Adrenal gland (tissue), 12 donors: ENCODE measurements around the gene TEAD1. TPM values are rescaled to one million over a fixed set of nuclear protein-coding genes. Genes with fewer than 3 reads are reported as not detected.

ENCODE experiments used
- DNase-seq, 7 donors: peaks; one replicate each; pipeline ENCODE4 v3.0.0-alpha.2; 2019 to 2020
- H3K27ac ChIP-seq, 5 donors: fragments of 200-600 bp; sonication (generic) in 4 of 5; 1 replicate in 3 of 5; 2 replicates in 2 of 5; pipeline versions ENCODE4 v1.5.1 to v1.8.0; 2016 to 2020; ENCODE audit warnings: mild to moderate bottlenecking in 1 of 5
- H3K27me3 ChIP-seq: fragments of 200-600 bp; 2 replicates; pipeline ENCODE4 v1.8.0; 2021
- H3K36me3 ChIP-seq, 2 donors: fragments of 200-600 bp; replicated peaks in 1 of 2; 1 replicate in 1 of 2; 2 replicates in 1 of 2; pipeline versions ENCODE4 v1.5.1 to v1.8.0; 2018 to 2022
- H3K4me1 ChIP-seq, 2 donors: fragments of 200-600 bp; replicated peaks in 1 of 2; 1 replicate in 1 of 2; 2 replicates in 1 of 2; pipeline versions ENCODE4 v1.5.1 to v1.8.0; 2018 to 2021
- H3K4me3 ChIP-seq, 4 donors: fragments of 200-600 bp; sonication (generic) in 3 of 4; one replicate each; pipeline ENCODE4 v1.5.1; 2016 to 2018
- H3K9me3 ChIP-seq, 3 donors: fragments of 200-600 bp; sonication (generic) in 1 of 3; replicated peaks in 1 of 3; 1 replicate in 2 of 3; 2 replicates in 1 of 3; pipeline versions ENCODE4 v1.5.1 to v1.8.0; 2016 to 2021
- POLR2A ChIP-seq, 2 donors: fragments of 450-650 bp; IDR thresholded peaks; one replicate each; pipeline ENCODE4 v1.6.1; 2017; ENCODE audit warnings: antibody characterized with exemption in 2 of 2, mild to moderate bottlenecking in 2 of 2, moderate library complexity in 1 of 2
- WGBS, 4 donors: extraction: QIAGEN DNeasy Blood & Tissue Kit in 2 of 4; methylation state at CpG; one replicate each; pipeline versions ENCODE4 v1.1.5 to v1.1.7; 2013 to 2017; 5-methylcytosine and 5-hydroxymethylcytosine counted together
- intact Hi-C, 2 donors: fragments of 100-400 bp; cut with DNase I; formaldehyde crosslinking; loops; one replicate each; pipeline versions ENCODE4 v1.14.1 to v1.15.0; 2022 to 2023
- polyA plus RNA-seq, 3 donors: library from polyadenylated mRNA; stranded (reverse); fragments of 200-250 nt in 2 of 3; fragments of 350-450 nt in 1 of 3; fragmentation: Illumina TruSeq in 1 of 3; extraction: RNeasy Lipid Tissue Mini Kit (QIAGEN cat#74804) in 1 of 3; gene quantifications; one replicate each; pipeline ENCODE4 v1.2.3, GENCODE V29; 2013 to 2014
- total RNA-seq, 9 donors: library from RNA; depleted of rRNA in 4 of 9; stranded (reverse); fragments of >200 nt in 4 of 9; fragments of 120-200 nt in 1 of 9; fragmentation: NEBNext Ultra II Directional in 1 of 9; extraction: Animal tissue kit (Norgen Biotek cat#: 25700) in 1 of 9; gene quantifications; one replicate each; pipeline versions ENCODE4 v1.1.0 to v1.2.4, GENCODE V29; 2013 to 2023
- TF ChIP-seq, protein P1 (sequence below), 6 experiments: fragments of 450-650 bp in 4 of 6; fragments of 200-600 bp in 2 of 6; sonication (generic) in 1 of 6; IDR thresholded peaks; 1 replicate in 5 of 6; 2 replicates in 1 of 6; pipeline versions ENCODE4 v1.5.1 to v1.8.0; 2016 to 2021; ENCODE audit warnings: antibody characterized with exemption in 6 of 6, mild to moderate bottlenecking in 2 of 6, moderate library complexity in 1 of 6
- donor health status: healthy with polysubstance abuse.
- donor health status: Bipolar disorder and iron deficiency.
- donor health status: DM: yes; HTN: yes; CAD: no.
- donor health status: DM: no; HTN: no; CAD: no.
- donor health status: DM: no; HTN: no; CAD: no.
- donor health status: DM: yes; HTN: yes; CAD: no.

The TEAD1 gene
- total and polyA plus RNA-seq, 12 donors: 3.9 to 49.9 (median 35.1) TPM

- 81 to 94% (median 90%) methylated on average over 2 of the region's 2 CpGs for WGBS, 4 donors
- Histone ChIP-seq H3K36me3 (no peaks in the 10 kb centered on the region), H3K4me3 (no peak overlapping the region), H3K4me1 (peaks cover 19 to 43% of the 10 kb centered on the region in 2 donors), H3K27me3 (no peaks in the 10 kb centered on the region), H3K9me3 (no peaks in the 10 kb centered on the region), H3K27ac (peak overlapping the region in 2 of 5 donors; percentile 45 to 60)
- DNase-seq: no peak
- TF ChIP-seq POLR2A (IDR thresholded peaks at IDR 0.05): no peak
- TF ChIP-seq, protein P1, sequence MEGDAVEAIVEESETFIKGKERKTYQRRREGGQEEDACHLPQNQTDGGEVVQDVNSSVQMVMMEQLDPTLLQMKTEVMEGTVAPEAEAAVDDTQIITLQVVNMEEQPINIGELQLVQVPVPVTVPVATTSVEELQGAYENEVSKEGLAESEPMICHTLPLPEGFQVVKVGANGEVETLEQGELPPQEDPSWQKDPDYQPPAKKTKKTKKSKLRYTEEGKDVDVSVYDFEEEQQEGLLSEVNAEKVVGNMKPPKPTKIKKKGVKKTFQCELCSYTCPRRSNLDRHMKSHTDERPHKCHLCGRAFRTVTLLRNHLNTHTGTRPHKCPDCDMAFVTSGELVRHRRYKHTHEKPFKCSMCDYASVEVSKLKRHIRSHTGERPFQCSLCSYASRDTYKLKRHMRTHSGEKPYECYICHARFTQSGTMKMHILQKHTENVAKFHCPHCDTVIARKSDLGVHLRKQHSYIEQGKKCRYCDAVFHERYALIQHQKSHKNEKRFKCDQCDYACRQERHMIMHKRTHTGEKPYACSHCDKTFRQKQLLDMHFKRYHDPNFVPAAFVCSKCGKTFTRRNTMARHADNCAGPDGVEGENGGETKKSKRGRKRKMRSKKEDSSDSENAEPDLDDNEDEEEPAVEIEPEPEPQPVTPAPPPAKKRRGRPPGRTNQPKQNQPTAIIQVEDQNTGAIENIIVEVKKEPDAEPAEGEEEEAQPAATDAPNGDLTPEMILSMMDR (IDR thresholded peaks at IDR 0.05): no peak
- intact Hi-C loops: loop anchor here in 1 of 2 donors (10.0 kb wide), 1 partner anchor 55 kb away; no protein-coding TSS in a partner anchor
These were observed 155.5 kb downstream of the TEAD1 start for GRCh38 chr11:12829540-12830314.

DNA sequence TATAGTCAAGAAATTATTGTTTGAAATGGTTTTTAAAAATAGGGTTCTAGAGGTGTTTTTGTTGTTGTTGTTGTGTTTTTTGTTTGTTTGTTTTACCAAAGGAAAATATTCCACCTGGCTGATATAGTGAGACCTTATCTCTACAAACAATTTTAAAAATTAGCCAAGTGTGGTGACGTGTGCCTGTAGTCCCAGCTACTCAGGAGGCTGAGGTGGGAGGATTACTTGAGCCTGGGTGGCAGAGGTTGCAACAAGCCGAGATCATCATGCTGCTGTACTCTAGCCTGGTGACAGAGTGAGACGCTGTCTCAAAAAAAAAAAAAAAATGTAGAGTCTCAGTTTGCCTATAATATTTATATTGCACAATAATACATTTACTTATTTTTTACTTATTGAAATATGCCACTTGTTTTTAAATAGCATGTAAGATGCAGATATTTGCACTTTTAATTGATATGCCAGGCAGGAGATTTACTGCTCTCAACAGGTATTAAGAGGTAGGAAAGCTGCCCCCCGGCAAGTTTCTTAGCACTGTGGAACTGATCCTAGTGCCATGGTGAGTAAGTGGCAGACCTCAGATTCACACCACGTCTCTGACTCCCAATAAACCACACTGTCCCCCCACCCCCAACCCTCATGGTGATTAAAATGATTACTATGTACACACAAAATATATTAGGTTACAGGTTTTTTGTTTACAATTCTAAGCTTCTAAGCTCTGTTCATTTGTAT is 157.4 kb downstream of the TEAD1 start:
- Histone ChIP-seq H3K4me3 (no peak overlapping the region), H3K36me3 (no peaks in the 10 kb centered on the region), H3K27me3 (no peaks in the 10 kb centered on the region), H3K27ac (no peak overlapping the region), H3K4me1 (peaks cover 19 to 42% of the 10 kb centered on the region in 2 donors), H3K9me3 (no peaks in the 10 kb centered on the region)
- 82 to 94% (median 86%) methylated on average over 5 of the region's 5 CpGs for WGBS, 4 donors
- DNase-seq: peak in 1 of 7 donors; percentile 51
- intact Hi-C loops: no loop called here
- TF ChIP-seq POLR2A (IDR thresholded peaks at IDR 0.05): no peak

GRCh38 chr11:12832480-12833224 is 158.4 kb downstream of the TEAD1 start:
- Histone ChIP-seq H3K4me1 (peaks cover 12 to 34% of the 10 kb centered on the region in 2 donors), H3K27me3 (no peaks in the 10 kb centered on the region), H3K27ac (no peak overlapping the region), H3K9me3 (no peaks in the 10 kb centered on the region), H3K36me3 (no peaks in the 10 kb centered on the region), H3K4me3 (no peak overlapping the region)
- peak in 1 of 7 donors; percentile 7 for DNase-seq
- TF ChIP-seq, protein P1 (IDR thresholded peaks at IDR 0.05): no peak
- no peak for TF ChIP-seq POLR2A (IDR thresholded peaks at IDR 0.05)
- 47 to 60% (median 51%) methylated on average over 2 of the region's 2 CpGs for WGBS, 4 donors
- intact Hi-C loops: no loop called here

GRCh38 chr11:12834166-12834565 is 159.9 kb downstream of the TEAD1 start:
- DNase-seq: peak in 1 of 7 donors; percentile 49
- H3K4me3 ChIP-seq: no peak overlapping the region
- WGBS, 4 donors: 69 to 73% (median 72%) methylated on average over 2 of the region's 2 CpGs
- H3K27me3 ChIP-seq: no peaks in the 10 kb centered on the region
- no peaks in the 10 kb centered on the region for H3K36me3 ChIP-seq
- TF ChIP-seq POLR2A (IDR thresholded peaks at IDR 0.05): no peak
- TF ChIP-seq, protein P1 (IDR thresholded peaks at IDR 0.05): no peak
- H3K9me3 ChIP-seq: no peaks in the 10 kb centered on the region
- peaks cover 5 to 27% of the 10 kb centered on the region in 2 donors for H3K4me1 ChIP-seq
- intact Hi-C loops: no loop called here
- H3K27ac ChIP-seq: no peak overlapping the region
